Naive thymus-derived CD4-positive, alpha-beta T cell (primary cell): ENCODE data around the gene PRKACA. TPM values are rescaled to one million over a fixed set of nuclear protein-coding genes. Genes with fewer than 3 reads are reported as not detected.

Source experiments
- ATAC-seq: fragments of 150-1000 bp; cut with Tn5 transposase; 2 replicates; pipeline ENCODE4 v1.10.0; 2021; ENCODE audit warnings: mild to moderate bottlenecking, moderate library complexity
- CTCF ChIA-PET: fragments of 350-600 bp; sonication (Branson Sonifier 250); formaldehyde crosslinking; loops from one replicate; lab custom pipeline; 2021; ENCODE audit warnings: antibody characterized with exemption; lab: Charles Lee
- POLR2A ChIA-PET: fragments of 350-600 bp; sonication (Branson Sonifier 250); formaldehyde crosslinking; loops from one replicate; lab custom pipeline; 2021; ENCODE audit warnings: antibody characterized with exemption, inconsistent platforms; lab: Charles Lee
- DNase-seq, 9 donors: peaks; one replicate each; pipeline versions ENCODE4 v3.0.0 to v3.0.0-alpha.2; 2020 to 2022; ENCODE audit warnings: mixed read lengths in 1 of 9
- H3K27ac ChIP-seq: one replicate; pipeline ENCODE4 v1.7.0; 2013; ENCODE audit warnings: mild to moderate bottlenecking, low read depth, low read length, moderate library complexity
- H3K27me3 ChIP-seq, 2 donors: one replicate each; pipeline ENCODE4 v1.7.0; 2013; ENCODE audit warnings: low read length in 2 of 2, mild to moderate bottlenecking in 2 of 2, moderate library complexity in 2 of 2; ENCODE audit not compliant: control insufficient read depth in 2 of 2, insufficient read depth in 2 of 2
- H3K36me3 ChIP-seq, 3 experiments: 1 replicate in 2 of 3; 2 replicates in 1 of 3; pipeline ENCODE4 v1.7.0; 2013; ENCODE audit warnings: low read length in 3 of 3, mild to moderate bottlenecking in 3 of 3, moderate library complexity in 1 of 3; ENCODE audit not compliant: insufficient read depth in 3 of 3, control insufficient read depth in 2 of 3
- H3K4me1 ChIP-seq, 2 donors: one replicate each; pipeline ENCODE4 v1.7.0; 2013; ENCODE audit warnings: low read length in 2 of 2, mild to moderate bottlenecking in 2 of 2, moderate library complexity in 1 of 2; ENCODE audit not compliant: control insufficient read depth in 2 of 2, insufficient read depth in 2 of 2
- H3K4me3 ChIP-seq: 2 replicates; pipeline ENCODE4 v1.7.0; 2013; ENCODE audit warnings: mild to moderate bottlenecking, low read length
- H3K9me3 ChIP-seq, 3 experiments: 1 replicate in 2 of 3; 2 replicates in 1 of 3; pipeline ENCODE4 v1.7.0; 2013; ENCODE audit warnings: low read length in 3 of 3; ENCODE audit not compliant: control insufficient read depth in 2 of 3
- H3K27ac Mint-ChIP-seq, 9 donors: one replicate each; pipeline ENCODE4 v1.8.0; 2020 to 2022; ENCODE audit warnings: mixed read lengths in 9 of 9, mild to moderate bottlenecking in 8 of 9, moderate library complexity in 5 of 9, inconsistent platforms in 2 of 9
- H3K27me3 Mint-ChIP-seq, 5 donors: one replicate each; pipeline ENCODE4 v1.8.0; 2021 to 2022; ENCODE audit warnings: mixed read lengths in 5 of 5, mild to moderate bottlenecking in 1 of 5
- H3K36me3 Mint-ChIP-seq, 5 donors: one replicate each; pipeline ENCODE4 v1.8.0; 2020 to 2022; ENCODE audit warnings: mixed read lengths in 5 of 5, mild to moderate bottlenecking in 3 of 5, inconsistent platforms in 1 of 5
- H3K4me1 Mint-ChIP-seq, 7 donors: one replicate each; pipeline ENCODE4 v1.8.0; 2020 to 2022; ENCODE audit warnings: mixed read lengths in 7 of 7, mild to moderate bottlenecking in 3 of 7, inconsistent platforms in 1 of 7
- H3K4me3 Mint-ChIP-seq, 10 donors: one replicate each; pipeline ENCODE4 v1.8.0; 2020 to 2022; ENCODE audit warnings: mild to moderate bottlenecking in 10 of 10, mixed read lengths in 10 of 10, moderate library complexity in 6 of 10, inconsistent platforms in 2 of 10
- H3K9me3 Mint-ChIP-seq, 11 donors: one replicate each; pipeline ENCODE4 v1.8.0; 2020 to 2022; ENCODE audit warnings: mixed read lengths in 11 of 11, mild to moderate bottlenecking in 4 of 11, inconsistent platforms in 1 of 11, moderate library complexity in 1 of 11
- intact Hi-C, 2 donors: fragments of 100-400 bp; cut with micrococcal nuclease; formaldehyde crosslinking; loops; one replicate each; pipeline ENCODE4 v1.15.1; 2023
- polyA plus RNA-seq, 2 donors: library from polyadenylated mRNA; unstranded; fragments of 300-500 nt; fragmentation: Illumina TruSeq; gene quantifications; one replicate each; pipeline ENCODE4 v1.2.3, GENCODE V29; 2021
- total RNA-seq, 6 experiments: library from RNA in 5 of 6; stranded (reverse) in 5 of 6; gene quantifications; 1 replicate in 5 of 6; 2 replicates in 1 of 6; pipeline ENCODE4 v1.2.3 and lab custom pipeline; 2021 to 2026

PRKACA gene
- total and polyA plus RNA-seq, 7 experiments from 2014 or later: 1.9 to 101 (median 48.4) TPM

- H3K4me3 ChIP-seq: peak within 1 kb of the TSS; percentile 87
- Mint-ChIP-seq H3K36me3 (peaks cover 0 to 10% (median 6%) of the 10 kb centered on the region in 5 donors), H3K9me3 (no peaks in the 10 kb centered on the region), H3K27ac (peak within 1 kb of the TSS; percentile 88 to 97 (median 93)), H3K4me1 (peaks cover 0 to 43% (median 34%) of the 10 kb centered on the region in 7 donors), H3K4me3 (peak within 1 kb of the TSS; percentile 84 to 97 (median 88)), H3K27me3 (no peaks in the 10 kb centered on the region)
- H3K4me1 ChIP-seq: peaks cover 8 to 15% of the 10 kb centered on the region in 2 donors
- ChIA-PET POLR2A (interaction anchor here (0.5 to 2.8 kb wide), 40 partner anchors 10 to 553 kb away, joined by 3 to 24 read pairs (median 4); partner anchors contain the start of genes ADGRE5, DNAJB1, IL27RA and MISP3), CTCF (interaction anchor here (0.6 to 9.0 kb wide), 48 partner anchors 9 to 350 kb away, joined by 3 to 39 read pairs (median 4); a partner anchor contains a TSS)
- ATAC-seq: peak; percentile 88
- H3K9me3 ChIP-seq: no peaks in the 10 kb centered on the region
- no peaks in the 10 kb centered on the region for H3K27me3 ChIP-seq
- H3K27ac ChIP-seq: peak within 1 kb of the TSS; percentile 90
- H3K36me3 ChIP-seq: no peaks in the 10 kb centered on the region
- intact Hi-C loops: loop anchor here (1.0 to 10.0 kb wide), 30 partner anchors 13 to 553 kb away; partner anchors contain the start of genes DDX39A (in 2 of the 2), PRKACA (in 2 of the 2), RFX1 (in 2 of the 2) and C19orf53 (in 1 of the 2)
- DNase-seq: peak; percentile 94 to 99 (median 99)
These were observed 19.1 kb upstream of the PRKACA start, which contains the start of gene ASF1B for GRCh38 chr19:14136509-14137281. TSS of gene ASF1B (minus strand) at chr19:14136589. CDS start at chr19:14136456, 133 bp downstream.

- no peaks in the 10 kb centered on the region for H3K9me3 ChIP-seq
- H3K27me3 ChIP-seq: no peaks in the 10 kb centered on the region
- H3K27me3 Mint-ChIP-seq: no peaks in the 10 kb centered on the region
- H3K4me3 ChIP-seq: peak overlapping the region; percentile 73
- peak overlapping the region; percentile 72 for H3K27ac ChIP-seq
- CTCF ChIA-PET: interaction anchor here (0.6 to 9.0 kb wide), 39 partner anchors 10 to 350 kb away, joined by 3 to 39 read pairs (median 4); no protein-coding TSS in a partner anchor
- peak overlapping the region; percentile 42 to 97 (median 88) for H3K4me3 Mint-ChIP-seq
- ATAC-seq (no peak), DNase-seq (peak in 1 of 9 donors; percentile 30)
- H3K4me1 Mint-ChIP-seq: peaks cover 0 to 39% (median 31%) of the 10 kb centered on the region in 7 donors
- H3K36me3 ChIP-seq: no peaks in the 10 kb centered on the region
- peak overlapping the region; percentile 18 to 95 (median 90) for H3K27ac Mint-ChIP-seq
- peaks cover 0 to 11% (median 6%) of the 10 kb centered on the region in 5 donors for H3K36me3 Mint-ChIP-seq
- H3K4me1 ChIP-seq: peaks cover 8 to 9% of the 10 kb centered on the region in 2 donors
- POLR2A ChIA-PET: interaction anchor here (0.5 to 2.8 kb wide), 30 partner anchors 9 to 383 kb away, joined by 3 to 24 read pairs (median 5); partner anchors contain the start of genes ADGRE5, DNAJB1, IL27RA and PRKACA
- H3K9me3 Mint-ChIP-seq: no peaks in the 10 kb centered on the region
- intact Hi-C loops: loop anchor here (1.0 to 10.0 kb wide), 19 partner anchors 19 to 551 kb away; partner anchors contain the start of genes DDX39A (in 2 of the 2), DCAF15 (in 1 of the 2), MISP3 (in 1 of the 2) and NDUFB7 (in 1 of the 2)
These were observed 18.5 kb upstream of the PRKACA start for GRCh38 chr19:14135985-14136508.

- intact Hi-C loops: loop anchor here (5.0 to 10.0 kb wide), 5 partner anchors 128 to 552 kb away; partner anchors contain the start of genes NDUFB7 (in 1 of the 2), PTGER1 (in 1 of the 2) and RFX1 (in 1 of the 2)
- peaks cover 7 to 8% of the 10 kb centered on the region in 2 donors for H3K4me1 ChIP-seq
- Mint-ChIP-seq H3K27me3 (no peaks in the 10 kb centered on the region), H3K4me3 (peak overlapping the region; percentile 54 to 97 (median 85)), H3K9me3 (no peaks in the 10 kb centered on the region), H3K4me1 (peaks cover 0 to 36% (median 28%) of the 10 kb centered on the region in 7 donors), H3K36me3 (peaks cover 0 to 11% (median 6%) of the 10 kb centered on the region in 5 donors), H3K27ac (peak overlapping the region in 8 of 9 donors; percentile 18 to 90 (median 60))
- H3K9me3 ChIP-seq: no peaks in the 10 kb centered on the region
- DNase-seq (no peak), ATAC-seq (no peak)
- no peaks in the 10 kb centered on the region for H3K27me3 ChIP-seq
- no peak overlapping the region for H3K4me3 ChIP-seq
- H3K36me3 ChIP-seq: no peaks in the 10 kb centered on the region
- CTCF ChIA-PET: interaction anchor here (1.1 to 9.0 kb wide), 3 partner anchors 48 to 213 kb away, joined by 3 to 39 read pairs (median 3); no protein-coding TSS in a partner anchor
- POLR2A ChIA-PET: interaction anchor here (0.6 to 2.8 kb wide), 6 partner anchors 9 to 317 kb away, joined by 3 to 24 read pairs (median 6); no protein-coding TSS in a partner anchor
- H3K27ac ChIP-seq: no peak overlapping the region
These were observed 17.8 kb upstream of the PRKACA start for GRCh38 chr19:14135355-14135754.

GRCh38 chr19:14127929-14128509, 10.5 kb upstream of the PRKACA start:
- no peak overlapping the region for H3K4me3 ChIP-seq
- H3K27me3 ChIP-seq: no peaks in the 10 kb centered on the region
- ChIA-PET POLR2A (interaction anchor here (1.6 kb wide), 1 partner anchor 11 kb away, joined by 3 read pairs; the partner anchor contains the start of gene PRKACA), CTCF (interaction anchor here (0.6 kb wide), 1 partner anchor 98 kb away, joined by 5 read pairs; no protein-coding TSS in a partner anchor)
- no peak overlapping the region for H3K4me3 Mint-ChIP-seq
- no peaks in the 10 kb centered on the region for H3K27me3 Mint-ChIP-seq
- H3K9me3 Mint-ChIP-seq: no peaks in the 10 kb centered on the region
- no peak overlapping the region for H3K27ac ChIP-seq
- peaks cover 0 to 8% (median 0%) of the 10 kb centered on the region in 7 donors for H3K4me1 Mint-ChIP-seq
- intact Hi-C loops: no loop called here
- H3K9me3 ChIP-seq: no peaks in the 10 kb centered on the region
- peaks cover 0 to 10% (median 0%) of the 10 kb centered on the region in 5 donors for H3K36me3 Mint-ChIP-seq
- H3K27ac Mint-ChIP-seq: no peak overlapping the region
- no peaks in the 10 kb centered on the region for H3K36me3 ChIP-seq
- H3K4me1 ChIP-seq: no peaks in the 10 kb centered on the region
- DNase-seq (no peak), ATAC-seq (peak; percentile 53)

GRCh38 chr19:14127176-14127575, 9.6 kb upstream of the PRKACA start:
- ChIA-PET CTCF (no interaction called here), POLR2A (interaction anchor here (0.6 kb wide), 1 partner anchor 10 kb away, joined by 4 read pairs; no protein-coding TSS in a partner anchor)
- Mint-ChIP-seq H3K4me1 (peaks cover 0 to 8% (median 0%) of the 10 kb centered on the region in 7 donors), H3K27me3 (no peaks in the 10 kb centered on the region), H3K36me3 (peaks cover 0 to 14% (median 0%) of the 10 kb centered on the region in 5 donors), H3K4me3 (no peak overlapping the region), H3K9me3 (no peaks in the 10 kb centered on the region), H3K27ac (no peak overlapping the region)
- Histone ChIP-seq H3K9me3 (no peaks in the 10 kb centered on the region), H3K4me1 (no peaks in the 10 kb centered on the region), H3K4me3 (no peak overlapping the region), H3K36me3 (no peaks in the 10 kb centered on the region), H3K27me3 (no peaks in the 10 kb centered on the region), H3K27ac (no peak overlapping the region)
- no peak for DNase-seq
- ATAC-seq: peak; percentile 83
- intact Hi-C loops: no loop called here
